ENCODE results near the gene GAB1. TPM values are rescaled to one million over a fixed set of nuclear protein-coding genes. Genes with fewer than 3 reads are reported as not detected.

GAB1 gene
- total and polyA plus RNA-seq, 2 donors = 3.9 to 6.9 TPM

DNA sequence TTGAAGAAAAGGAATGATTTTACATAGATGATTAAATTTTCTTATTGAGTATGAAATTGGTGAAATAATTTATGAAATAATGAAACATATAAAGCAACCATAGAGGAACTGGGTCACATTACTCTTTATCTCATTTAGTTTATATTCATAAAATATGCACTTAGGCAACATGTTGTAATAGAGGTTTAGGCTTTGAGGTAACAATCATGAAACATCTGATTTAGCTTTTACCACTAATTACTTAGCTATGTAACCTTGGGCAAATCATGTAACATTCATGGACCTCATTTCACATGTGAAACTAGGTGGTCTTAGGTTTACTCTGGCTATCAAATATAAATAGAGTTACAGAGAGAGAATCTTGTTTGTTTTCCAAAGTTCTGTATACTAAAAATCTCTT lies 122.3 kb downstream of the GAB1 start:
- no peak for DNase-seq (ENCODE audit: low read depth in 6 of 9, low spot score in 9 of 9)
- no peak overlapping the region for H3K4me3 ChIP-seq (ENCODE audit: low read length in 2 of 2)
- H3K9me3 ChIP-seq (ENCODE audit: control insufficient read depth in 2 of 2, insufficient read depth in 1 of 2, low read length in 1 of 2) = no peaks in the 10 kb centered on the region
- no peaks in the 10 kb centered on the region for H3K4me1 ChIP-seq (ENCODE audit: control insufficient read depth in 2 of 2, insufficient read depth in 2 of 2, low read length in 2 of 2)
- no peaks in the 10 kb centered on the region for H3K27me3 ChIP-seq (ENCODE audit: control insufficient read depth in 2 of 2, insufficient read depth in 1 of 2, low read length in 1 of 2)
- H3K27ac ChIP-seq (ENCODE audit: low read depth in 1 of 2, low read length in 1 of 2) = no peak overlapping the region
- H3K36me3 ChIP-seq (ENCODE audit: control insufficient read depth in 2 of 2, insufficient read depth in 2 of 2, low read length in 1 of 2) = peaks cover 0 to 8% of the 10 kb centered on the region in 2 donors

- Histone ChIP-seq H3K4me3 (ENCODE audit: low read length in 2 of 2) (no peak overlapping the region), H3K27ac (ENCODE audit: low read depth in 1 of 2, low read length in 1 of 2) (no peak overlapping the region), H3K9me3 (ENCODE audit: control insufficient read depth in 2 of 2, insufficient read depth in 1 of 2, low read length in 1 of 2) (no peaks in the 10 kb centered on the region), H3K27me3 (ENCODE audit: control insufficient read depth in 2 of 2, insufficient read depth in 1 of 2, low read length in 1 of 2) (no peaks in the 10 kb centered on the region), H3K36me3 (ENCODE audit: control insufficient read depth in 2 of 2, insufficient read depth in 2 of 2, low read length in 1 of 2) (peaks cover 0 to 3% of the 10 kb centered on the region in 2 donors), H3K4me1 (ENCODE audit: control insufficient read depth in 2 of 2, insufficient read depth in 2 of 2, low read length in 2 of 2) (no peaks in the 10 kb centered on the region)
- WGBS = 96% methylated on average over 1 of the region's 1 CpG
- DNase-seq (ENCODE audit: low read depth in 6 of 9, low spot score in 9 of 9) = no peak
Observed at GRCh38 chr4:143473334-143474126, 136.9 kb downstream of the GAB1 start.

GRCh38 chr4:143477487-143477886 lies 140.8 kb downstream of the GAB1 start:
- Histone ChIP-seq H3K4me3 (ENCODE audit: low read length in 2 of 2) (no peak overlapping the region), H3K4me1 (ENCODE audit: control insufficient read depth in 2 of 2, insufficient read depth in 2 of 2, low read length in 2 of 2) (no peaks in the 10 kb centered on the region), H3K27ac (ENCODE audit: low read depth in 1 of 2, low read length in 1 of 2) (no peak overlapping the region), H3K9me3 (ENCODE audit: control insufficient read depth in 2 of 2, insufficient read depth in 1 of 2, low read length in 1 of 2) (no peaks in the 10 kb centered on the region), H3K27me3 (ENCODE audit: control insufficient read depth in 2 of 2, insufficient read depth in 1 of 2, low read length in 1 of 2) (no peaks in the 10 kb centered on the region), H3K36me3 (ENCODE audit: control insufficient read depth in 2 of 2, insufficient read depth in 2 of 2, low read length in 1 of 2) (no peaks in the 10 kb centered on the region)
- 97% methylated on average over 2 of the region's 2 CpGs for WGBS
- DNase-seq (ENCODE audit: low read depth in 6 of 9, low spot score in 9 of 9) = no peak

GRCh38 chr4:143481361-143481760 lies 144.7 kb downstream of the GAB1 start:
- 92% methylated on average over 3 of the region's 3 CpGs for WGBS
- no peak overlapping the region for H3K27ac ChIP-seq (ENCODE audit: low read depth in 1 of 2, low read length in 1 of 2)
- H3K36me3 ChIP-seq (ENCODE audit: control insufficient read depth in 2 of 2, insufficient read depth in 2 of 2, low read length in 1 of 2) = no peaks in the 10 kb centered on the region
- H3K9me3 ChIP-seq (ENCODE audit: control insufficient read depth in 2 of 2, insufficient read depth in 1 of 2, low read length in 1 of 2) = no peaks in the 10 kb centered on the region
- H3K4me1 ChIP-seq (ENCODE audit: control insufficient read depth in 2 of 2, insufficient read depth in 2 of 2, low read length in 2 of 2) = no peaks in the 10 kb centered on the region
- no peak overlapping the region for H3K4me3 ChIP-seq (ENCODE audit: low read length in 2 of 2)
- H3K27me3 ChIP-seq (ENCODE audit: control insufficient read depth in 2 of 2, insufficient read depth in 1 of 2, low read length in 1 of 2) = no peaks in the 10 kb centered on the region
- no peak for DNase-seq (ENCODE audit: low read depth in 6 of 9, low spot score in 9 of 9)

DNA sequence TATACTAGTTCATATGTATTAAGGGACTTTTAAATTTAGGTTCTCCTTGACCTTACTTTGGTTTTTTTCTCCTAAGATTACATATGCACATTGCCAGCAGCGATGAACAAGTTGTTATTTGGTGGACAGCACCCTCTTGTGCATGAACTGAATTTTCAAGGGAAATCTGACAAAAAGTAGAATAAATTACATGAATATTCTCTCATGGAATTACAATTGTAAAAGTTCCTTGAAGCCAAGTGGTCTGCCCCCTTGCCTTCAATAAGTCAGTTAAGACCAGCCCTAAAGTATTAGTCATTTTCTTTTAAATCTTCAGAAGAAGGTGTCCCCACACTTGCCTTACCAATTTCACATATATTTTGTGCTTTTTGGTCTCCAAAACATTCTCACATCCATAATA lies 146.2 kb downstream of the GAB1 start:
- Histone ChIP-seq H3K4me3 (ENCODE audit: low read length in 2 of 2) (no peak overlapping the region), H3K27me3 (ENCODE audit: control insufficient read depth in 2 of 2, insufficient read depth in 1 of 2, low read length in 1 of 2) (no peaks in the 10 kb centered on the region), H3K27ac (ENCODE audit: low read depth in 1 of 2, low read length in 1 of 2) (no peak overlapping the region), H3K36me3 (ENCODE audit: control insufficient read depth in 2 of 2, insufficient read depth in 2 of 2, low read length in 1 of 2) (no peaks in the 10 kb centered on the region), H3K4me1 (ENCODE audit: control insufficient read depth in 2 of 2, insufficient read depth in 2 of 2, low read length in 2 of 2) (no peaks in the 10 kb centered on the region), H3K9me3 (ENCODE audit: control insufficient read depth in 2 of 2, insufficient read depth in 1 of 2, low read length in 1 of 2) (no peaks in the 10 kb centered on the region)
- peak in 8 of 9 donors; percentile 2 to 43 (median 15) for DNase-seq (ENCODE audit: low read depth in 6 of 9, low spot score in 9 of 9)
- WGBS = 9% methylated on average over 1 of the region's 1 CpG

GRCh38 chr4:143486314-143486713 lies 149.6 kb downstream of the GAB1 start:
- no peaks in the 10 kb centered on the region for H3K9me3 ChIP-seq (ENCODE audit: control insufficient read depth in 2 of 2, insufficient read depth in 1 of 2, low read length in 1 of 2)
- DNase-seq (ENCODE audit: low read depth in 6 of 9, low spot score in 9 of 9) = no peak
- H3K36me3 ChIP-seq (ENCODE audit: control insufficient read depth in 2 of 2, insufficient read depth in 2 of 2, low read length in 1 of 2) = no peaks in the 10 kb centered on the region
- no peaks in the 10 kb centered on the region for H3K4me1 ChIP-seq (ENCODE audit: control insufficient read depth in 2 of 2, insufficient read depth in 2 of 2, low read length in 2 of 2)
- H3K4me3 ChIP-seq (ENCODE audit: low read length in 2 of 2) = no peak overlapping the region
- H3K27ac ChIP-seq (ENCODE audit: low read depth in 1 of 2, low read length in 1 of 2) = no peak overlapping the region
- no peaks in the 10 kb centered on the region for H3K27me3 ChIP-seq (ENCODE audit: control insufficient read depth in 2 of 2, insufficient read depth in 1 of 2, low read length in 1 of 2)
- WGBS = 98% methylated on average over 1 of the region's 1 CpG

DNA sequence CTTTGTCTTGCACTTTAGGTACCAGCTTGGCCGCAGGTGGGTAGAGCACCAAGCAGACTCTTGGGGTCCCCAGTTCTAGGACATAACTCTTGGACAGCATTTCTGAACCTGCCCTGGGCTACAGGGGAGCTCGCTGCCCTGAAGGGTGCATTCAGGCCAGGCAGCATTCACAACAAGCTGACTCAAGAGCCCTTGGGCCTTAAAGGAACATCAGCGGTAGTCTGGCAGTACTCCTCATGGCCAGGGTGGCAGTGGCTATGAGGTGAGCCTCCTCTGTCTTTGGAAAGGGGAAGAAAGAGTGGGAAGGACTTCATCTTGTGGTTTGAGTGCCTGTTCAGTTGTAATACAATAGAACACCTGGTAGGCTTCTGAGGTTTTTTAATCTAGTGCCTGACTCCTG lies 152.0 kb downstream of the GAB1 start:
- Histone ChIP-seq H3K27ac (ENCODE audit: low read depth in 1 of 2, low read length in 1 of 2) (no peak overlapping the region), H3K27me3 (ENCODE audit: control insufficient read depth in 2 of 2, insufficient read depth in 1 of 2, low read length in 1 of 2) (no peaks in the 10 kb centered on the region), H3K4me3 (ENCODE audit: low read length in 2 of 2) (no peak overlapping the region), H3K4me1 (ENCODE audit: control insufficient read depth in 2 of 2, insufficient read depth in 2 of 2, low read length in 2 of 2) (no peaks in the 10 kb centered on the region), H3K9me3 (ENCODE audit: control insufficient read depth in 2 of 2, insufficient read depth in 1 of 2, low read length in 1 of 2) (no peaks in the 10 kb centered on the region), H3K36me3 (ENCODE audit: control insufficient read depth in 2 of 2, insufficient read depth in 2 of 2, low read length in 1 of 2) (no peaks in the 10 kb centered on the region)
- WGBS = 97% methylated on average over 3 of the region's 3 CpGs
- DNase-seq (ENCODE audit: low read depth in 6 of 9, low spot score in 9 of 9) = no peak

DNA sequence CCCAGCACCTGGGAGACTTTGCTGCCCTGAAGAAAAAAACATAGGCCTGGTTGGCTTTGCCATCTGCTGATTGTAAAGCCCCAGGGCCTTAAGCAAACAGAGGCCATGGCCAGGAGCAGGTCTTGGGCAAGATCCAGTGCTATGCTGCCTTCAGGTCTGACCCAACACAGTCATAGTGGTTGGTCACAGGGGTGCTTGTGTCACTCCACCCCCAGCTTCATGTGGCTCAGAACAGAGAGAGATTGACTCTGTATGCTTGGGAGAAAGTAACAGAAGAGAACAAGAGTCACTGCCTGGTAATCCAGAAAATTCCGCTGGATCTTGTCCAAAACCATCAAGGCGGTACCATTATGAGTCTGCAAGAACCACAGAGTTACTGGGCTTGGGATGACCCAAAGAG lies 152.4 kb downstream of the GAB1 start:
- Histone ChIP-seq H3K27me3 (ENCODE audit: control insufficient read depth in 2 of 2, insufficient read depth in 1 of 2, low read length in 1 of 2) (no peaks in the 10 kb centered on the region), H3K36me3 (ENCODE audit: control insufficient read depth in 2 of 2, insufficient read depth in 2 of 2, low read length in 1 of 2) (no peaks in the 10 kb centered on the region), H3K27ac (ENCODE audit: low read depth in 1 of 2, low read length in 1 of 2) (no peak overlapping the region), H3K9me3 (ENCODE audit: control insufficient read depth in 2 of 2, insufficient read depth in 1 of 2, low read length in 1 of 2) (no peaks in the 10 kb centered on the region), H3K4me1 (ENCODE audit: control insufficient read depth in 2 of 2, insufficient read depth in 2 of 2, low read length in 2 of 2) (no peaks in the 10 kb centered on the region), H3K4me3 (ENCODE audit: low read length in 2 of 2) (no peak overlapping the region)
- DNase-seq (ENCODE audit: low read depth in 6 of 9, low spot score in 9 of 9) = no peak
- WGBS = 97% methylated on average over 2 of the region's 2 CpGs

DNA sequence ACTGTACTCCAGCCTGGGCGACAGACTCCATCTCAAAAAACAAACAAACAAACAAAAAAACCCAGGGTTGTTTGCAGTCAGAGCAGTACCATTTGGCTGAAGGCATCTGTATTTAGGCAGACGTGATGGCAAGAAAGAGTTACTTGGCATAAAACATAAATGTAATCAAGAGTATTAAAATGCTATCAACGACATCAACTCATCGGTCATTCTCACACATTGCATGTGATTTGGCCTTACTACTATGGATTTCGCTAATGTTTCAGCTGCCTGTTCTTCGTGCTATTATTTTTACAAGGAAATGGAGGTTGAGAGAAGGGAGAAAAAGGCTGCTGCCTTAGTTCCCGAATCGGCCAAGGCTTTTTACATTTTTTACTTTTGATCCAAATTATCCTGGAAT lies 161.3 kb downstream of the GAB1 start:
- H3K27ac ChIP-seq (ENCODE audit: low read depth in 1 of 2, low read length in 1 of 2) = no peak overlapping the region
- H3K9me3 ChIP-seq (ENCODE audit: control insufficient read depth in 2 of 2, insufficient read depth in 1 of 2, low read length in 1 of 2) = no peaks in the 10 kb centered on the region
- no peak for DNase-seq (ENCODE audit: low read depth in 6 of 9, low spot score in 9 of 9)
- H3K4me1 ChIP-seq (ENCODE audit: control insufficient read depth in 2 of 2, insufficient read depth in 2 of 2, low read length in 2 of 2) = no peaks in the 10 kb centered on the region
- 96% methylated on average over 8 of the region's 8 CpGs for WGBS
- no peaks in the 10 kb centered on the region for H3K36me3 ChIP-seq (ENCODE audit: control insufficient read depth in 2 of 2, insufficient read depth in 2 of 2, low read length in 1 of 2)
- H3K27me3 ChIP-seq (ENCODE audit: control insufficient read depth in 2 of 2, insufficient read depth in 1 of 2, low read length in 1 of 2) = no peaks in the 10 kb centered on the region
- H3K4me3 ChIP-seq (ENCODE audit: low read length in 2 of 2) = no peak overlapping the region

Data from thymus (tissue), 11 donors.